ENCODE measurements around the gene KCNG4. TPM values are rescaled to one million over a fixed set of nuclear protein-coding genes. Genes with fewer than 3 reads are reported as not detected.
"Not testable (repeated sequence)": the region's sequence is repeated elsewhere in the genome, so short reads cannot be mapped to it uniquely, and the experiment has no call there.

KCNG4 gene
- total and polyA plus RNA-seq, 2 donors = not detected

- no peaks in the 10 kb centered on the region for H3K9me3 ChIP-seq (ENCODE audit: control insufficient read depth in 2 of 2, insufficient read depth in 1 of 2, low read length in 1 of 2)
- H3K36me3 ChIP-seq (ENCODE audit: control insufficient read depth in 2 of 2, insufficient read depth in 2 of 2, low read length in 1 of 2) = no peaks in the 10 kb centered on the region
- DNase-seq (ENCODE audit: low read depth in 6 of 9, low spot score in 9 of 9) = no peak
- no peaks in the 10 kb centered on the region for H3K4me1 ChIP-seq (ENCODE audit: control insufficient read depth in 2 of 2, insufficient read depth in 2 of 2, low read length in 2 of 2)
- 89% methylated on average over 1 of the region's 1 CpG for WGBS
- no peak overlapping the region for H3K4me3 ChIP-seq (ENCODE audit: low read length in 2 of 2)
- peaks cover 0 to 2% of the 10 kb centered on the region in 2 donors for H3K27me3 ChIP-seq (ENCODE audit: control insufficient read depth in 2 of 2, insufficient read depth in 1 of 2, low read length in 1 of 2)
- H3K27ac ChIP-seq (ENCODE audit: low read depth in 1 of 2, low read length in 1 of 2) = no peak overlapping the region
Measured at GRCh38 chr16:84220851-84221250, 19.0 kb downstream of the KCNG4 start.

GRCh38 chr16:84218956-84219355 lies 20.9 kb downstream of the KCNG4 start:
- Histone ChIP-seq H3K9me3 (ENCODE audit: control insufficient read depth in 2 of 2, insufficient read depth in 1 of 2, low read length in 1 of 2) (no peaks in the 10 kb centered on the region), H3K36me3 (ENCODE audit: control insufficient read depth in 2 of 2, insufficient read depth in 2 of 2, low read length in 1 of 2) (no peaks in the 10 kb centered on the region), H3K4me3 (ENCODE audit: low read length in 2 of 2) (no peak overlapping the region), H3K27me3 (ENCODE audit: control insufficient read depth in 2 of 2, insufficient read depth in 1 of 2, low read length in 1 of 2) (no peaks in the 10 kb centered on the region), H3K4me1 (ENCODE audit: control insufficient read depth in 2 of 2, insufficient read depth in 2 of 2, low read length in 2 of 2) (no peaks in the 10 kb centered on the region), H3K27ac (ENCODE audit: low read depth in 1 of 2, low read length in 1 of 2) (no peak overlapping the region)
- WGBS = 81% methylated on average over 6 of the region's 6 CpGs
- DNase-seq (ENCODE audit: low read depth in 6 of 9, low spot score in 9 of 9) = no peak

GRCh38 chr16:84218176-84218823 lies 21.5 kb downstream of the KCNG4 start:
- Histone ChIP-seq H3K4me3 (ENCODE audit: low read length in 2 of 2) (no peak overlapping the region), H3K36me3 (ENCODE audit: control insufficient read depth in 2 of 2, insufficient read depth in 2 of 2, low read length in 1 of 2) (no peaks in the 10 kb centered on the region), H3K27me3 (ENCODE audit: control insufficient read depth in 2 of 2, insufficient read depth in 1 of 2, low read length in 1 of 2) (no peaks in the 10 kb centered on the region), H3K27ac (ENCODE audit: low read depth in 1 of 2, low read length in 1 of 2) (no peak overlapping the region), H3K9me3 (ENCODE audit: control insufficient read depth in 2 of 2, insufficient read depth in 1 of 2, low read length in 1 of 2) (no peaks in the 10 kb centered on the region), H3K4me1 (ENCODE audit: control insufficient read depth in 2 of 2, insufficient read depth in 2 of 2, low read length in 2 of 2) (no peaks in the 10 kb centered on the region)
- DNase-seq (ENCODE audit: low read depth in 6 of 9, low spot score in 9 of 9) = no peak
- 92% methylated on average over 17 of the region's 17 CpGs for WGBS

- H3K4me1 ChIP-seq (ENCODE audit: control insufficient read depth in 2 of 2, insufficient read depth in 2 of 2, low read length in 2 of 2); DNase-seq (ENCODE audit: low read depth in 6 of 9, low spot score in 9 of 9); H3K27ac ChIP-seq (ENCODE audit: low read depth in 1 of 2, low read length in 1 of 2); H3K4me3 ChIP-seq (ENCODE audit: low read length in 2 of 2); H3K36me3 ChIP-seq (ENCODE audit: control insufficient read depth in 2 of 2, insufficient read depth in 2 of 2, low read length in 1 of 2); H3K9me3 ChIP-seq (ENCODE audit: control insufficient read depth in 2 of 2, insufficient read depth in 1 of 2, low read length in 1 of 2); H3K27me3 ChIP-seq (ENCODE audit: control insufficient read depth in 2 of 2, insufficient read depth in 1 of 2, low read length in 1 of 2): not testable (repeated sequence)
- WGBS = 98% methylated on average over 3 of the region's 3 CpGs
Measured at GRCh38 chr16:84216144-84216543, 23.7 kb downstream of the KCNG4 start.

DNA sequence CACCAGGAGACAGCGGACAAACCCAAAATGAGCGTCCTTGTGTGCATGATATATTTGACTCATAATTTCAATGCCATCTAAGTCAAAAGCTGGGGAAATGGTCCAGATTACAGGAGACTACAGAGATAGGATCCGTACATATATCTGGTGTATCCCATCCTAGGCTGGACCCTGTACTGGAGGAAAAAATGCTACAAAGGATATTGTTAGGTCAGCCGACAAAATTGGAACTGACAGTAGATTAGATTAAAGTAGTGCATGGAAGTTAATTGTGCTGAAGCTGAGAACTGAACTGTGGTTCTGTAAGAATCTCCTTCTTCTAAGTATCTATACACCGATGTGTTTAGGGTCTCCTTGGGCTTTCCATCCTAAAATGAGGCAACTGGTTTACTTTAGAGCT lies 24.3 kb downstream of the KCNG4 start:
- DNase-seq (ENCODE audit: low read depth in 6 of 9, low spot score in 9 of 9) = no peak
- Histone ChIP-seq H3K27ac (ENCODE audit: low read depth in 1 of 2, low read length in 1 of 2) (no peak overlapping the region), H3K27me3 (ENCODE audit: control insufficient read depth in 2 of 2, insufficient read depth in 1 of 2, low read length in 1 of 2) (no peaks in the 10 kb centered on the region), H3K4me1 (ENCODE audit: control insufficient read depth in 2 of 2, insufficient read depth in 2 of 2, low read length in 2 of 2) (no peaks in the 10 kb centered on the region), H3K4me3 (ENCODE audit: low read length in 2 of 2) (no peak overlapping the region), H3K9me3 (ENCODE audit: control insufficient read depth in 2 of 2, insufficient read depth in 1 of 2, low read length in 1 of 2) (no peaks in the 10 kb centered on the region), H3K36me3 (ENCODE audit: control insufficient read depth in 2 of 2, insufficient read depth in 2 of 2, low read length in 1 of 2) (no peaks in the 10 kb centered on the region)
- WGBS = 94% methylated on average over 5 of the region's 5 CpGs

- Histone ChIP-seq H3K27ac (ENCODE audit: low read depth in 1 of 2, low read length in 1 of 2) (no peak overlapping the region), H3K27me3 (ENCODE audit: control insufficient read depth in 2 of 2, insufficient read depth in 1 of 2, low read length in 1 of 2) (no peaks in the 10 kb centered on the region), H3K4me1 (ENCODE audit: control insufficient read depth in 2 of 2, insufficient read depth in 2 of 2, low read length in 2 of 2) (no peaks in the 10 kb centered on the region), H3K4me3 (ENCODE audit: low read length in 2 of 2) (no peak overlapping the region), H3K36me3 (ENCODE audit: control insufficient read depth in 2 of 2, insufficient read depth in 2 of 2, low read length in 1 of 2) (no peaks in the 10 kb centered on the region), H3K9me3 (ENCODE audit: control insufficient read depth in 2 of 2, insufficient read depth in 1 of 2, low read length in 1 of 2) (no peaks in the 10 kb centered on the region)
- 91% methylated on average over 15 of the region's 15 CpGs for WGBS
- DNase-seq (ENCODE audit: low read depth in 6 of 9, low spot score in 9 of 9) = no peak
Measured at GRCh38 chr16:84214451-84215066, 25.3 kb downstream of the KCNG4 start.

DNA sequence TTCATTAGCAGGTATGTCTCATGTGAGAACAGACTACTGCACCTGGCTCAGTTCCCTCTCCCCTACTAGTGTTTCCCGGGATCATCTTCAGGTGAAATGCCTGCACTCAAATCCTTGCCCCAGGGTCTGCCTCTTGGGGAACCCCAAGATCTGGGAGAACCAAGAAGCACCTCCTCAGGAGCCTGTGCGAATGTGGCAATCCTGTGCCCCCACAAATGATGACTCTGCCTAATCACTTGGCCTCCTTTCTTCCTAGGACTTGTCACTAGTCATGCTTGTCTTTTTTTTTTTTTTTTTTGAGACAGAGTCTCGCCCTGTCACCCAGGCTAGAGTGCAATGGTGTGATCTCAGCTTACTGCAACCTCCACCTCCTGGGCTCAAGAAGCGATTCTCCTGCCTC lies 27.2 kb downstream of the KCNG4 start:
- H3K36me3 ChIP-seq (ENCODE audit: control insufficient read depth in 2 of 2, insufficient read depth in 2 of 2, low read length in 1 of 2) = no peaks in the 10 kb centered on the region
- no peak overlapping the region for H3K4me3 ChIP-seq (ENCODE audit: low read length in 2 of 2)
- no peaks in the 10 kb centered on the region for H3K27me3 ChIP-seq (ENCODE audit: control insufficient read depth in 2 of 2, insufficient read depth in 1 of 2, low read length in 1 of 2)
- no peak overlapping the region for H3K27ac ChIP-seq (ENCODE audit: low read depth in 1 of 2, low read length in 1 of 2)
- no peak for DNase-seq (ENCODE audit: low read depth in 6 of 9, low spot score in 9 of 9)
- H3K4me1 ChIP-seq (ENCODE audit: control insufficient read depth in 2 of 2, insufficient read depth in 2 of 2, low read length in 2 of 2) = no peaks in the 10 kb centered on the region
- H3K9me3 ChIP-seq (ENCODE audit: control insufficient read depth in 2 of 2, insufficient read depth in 1 of 2, low read length in 1 of 2) = no peaks in the 10 kb centered on the region
- 95% methylated on average over 4 of the region's 4 CpGs for WGBS

- Histone ChIP-seq H3K27ac (ENCODE audit: low read depth in 1 of 2, low read length in 1 of 2) (no peak overlapping the region), H3K4me3 (ENCODE audit: low read length in 2 of 2) (no peak overlapping the region), H3K4me1 (ENCODE audit: control insufficient read depth in 2 of 2, insufficient read depth in 2 of 2, low read length in 2 of 2) (no peaks in the 10 kb centered on the region), H3K36me3 (ENCODE audit: control insufficient read depth in 2 of 2, insufficient read depth in 2 of 2, low read length in 1 of 2) (no peaks in the 10 kb centered on the region), H3K27me3 (ENCODE audit: control insufficient read depth in 2 of 2, insufficient read depth in 1 of 2, low read length in 1 of 2) (no peaks in the 10 kb centered on the region), H3K9me3 (ENCODE audit: control insufficient read depth in 2 of 2, insufficient read depth in 1 of 2, low read length in 1 of 2) (no peaks in the 10 kb centered on the region)
- 71% methylated on average over 4 of the region's 4 CpGs for WGBS
- DNase-seq (ENCODE audit: low read depth in 6 of 9, low spot score in 9 of 9) = no peak
Measured at GRCh38 chr16:84212154-84212553, 27.7 kb downstream of the KCNG4 start.

- DNase-seq (ENCODE audit: low read depth in 6 of 9, low spot score in 9 of 9) = no peak
- Histone ChIP-seq H3K4me1 (ENCODE audit: control insufficient read depth in 2 of 2, insufficient read depth in 2 of 2, low read length in 2 of 2) (no peaks in the 10 kb centered on the region), H3K27ac (ENCODE audit: low read depth in 1 of 2, low read length in 1 of 2) (no peak overlapping the region), H3K36me3 (ENCODE audit: control insufficient read depth in 2 of 2, insufficient read depth in 2 of 2, low read length in 1 of 2) (no peaks in the 10 kb centered on the region), H3K9me3 (ENCODE audit: control insufficient read depth in 2 of 2, insufficient read depth in 1 of 2, low read length in 1 of 2) (no peaks in the 10 kb centered on the region), H3K4me3 (ENCODE audit: low read length in 2 of 2) (no peak overlapping the region), H3K27me3 (ENCODE audit: control insufficient read depth in 2 of 2, insufficient read depth in 1 of 2, low read length in 1 of 2) (no peaks in the 10 kb centered on the region)
- 88% methylated on average over 2 of the region's 2 CpGs for WGBS
Measured at GRCh38 chr16:84209989-84210388, 29.8 kb downstream of the KCNG4 start.
